Measurements from ENCODE around the gene FFAR3. TPM values are rescaled to one million over a fixed set of nuclear protein-coding genes. Genes with fewer than 3 reads are reported as not detected.

Gene FFAR3
- total RNA-seq, 2 experiments from 2014 or later: 0.19 TPM; not detected in 1

GRCh38 chr19:35317464-35318043, 40.7 kb upstream of the FFAR3 start:
- ChIA-PET POLR2A (interaction anchor here (0.9 to 1.7 kb wide), 4 partner anchors 10 to 61 kb away, joined by 3 to 7 read pairs (median 4); no protein-coding TSS in a partner anchor), CTCF (ENCODE audit: unreplicated experiment) (interaction anchor here (0.6 kb wide), 1 partner anchor 22 kb away, joined by 4 read pairs; no protein-coding TSS in a partner anchor)
- Histone ChIP-seq H3K36me3 (ENCODE audit: insufficient read depth, low read length) (no peaks in the 10 kb centered on the region; the same call in 1 of the 2 replicates), H3K79me2 (ENCODE audit: insufficient read depth, low read depth, low read length) (no peaks in the 10 kb centered on the region), H3K4me1 (ENCODE audit: insufficient read depth, low read length, poor library complexity, severe bottlenecking) (peaks cover 88% of the 10 kb centered on the region), H4K20me1 (ENCODE audit: insufficient read depth, low read length) (no peaks in the 10 kb centered on the region), H3K4me3 (ENCODE audit: low read depth, low read length, poor library complexity, severe bottlenecking) (no peak overlapping the region), H3K9me2 (ENCODE audit: insufficient read depth, low read length) (no peaks in the 10 kb centered on the region), H2AFZ (ENCODE audit: low read length) (peak overlapping the region; percentile 64), H3K4me2 (ENCODE audit: low read length) (no peak overlapping the region; the same call in 1 of the 2 replicates), H3K27ac (ENCODE audit: low read depth, low read length, poor library complexity, severe bottlenecking) (peak overlapping the region; percentile 42), H3K9me3 (ENCODE audit: low read length) (peaks cover 8% of the 10 kb centered on the region; the same call in 1 of the 2 replicates)
- DNase-seq (ENCODE audit: low spot score): no peak
- TF ChIP-seq EZH2phosphoT487 (IDR thresholded peaks at IDR 0.05; ENCODE audit: borderline replicate concordance, low read depth, low read length) (no peak), CTCF (conservative IDR thresholded peaks at IDR 0.05; ENCODE audit: low read length) (no peak)
- intact Hi-C loops (cut with micrococcal nuclease; ENCODE audit: unreplicated experiment): no loop called here
- BruUV-seq (replicated peaks): no TSS peak

GRCh38 chr19:35318679-35319448, 39.4 kb upstream of the FFAR3 start:
- H3K4me3 ChIP-seq (ENCODE audit: low read depth, low read length, poor library complexity, severe bottlenecking): peak overlapping the region; percentile 1
- DNase-seq (ENCODE audit: low spot score): no peak
- H3K4me2 ChIP-seq (ENCODE audit: low read length): peak overlapping the region; percentile 57
- intact Hi-C loops (cut with micrococcal nuclease; ENCODE audit: unreplicated experiment): no loop called here
- peak overlapping the region; percentile 88 for H3K27ac ChIP-seq (ENCODE audit: low read depth, low read length, poor library complexity, severe bottlenecking)
- peaks cover 8% of the 10 kb centered on the region; the same call in 1 of the 2 replicates for H3K9me3 ChIP-seq (ENCODE audit: low read length)
- no peaks in the 10 kb centered on the region for H3K9me2 ChIP-seq (ENCODE audit: insufficient read depth, low read length)
- H2AFZ ChIP-seq (ENCODE audit: low read length): no peak overlapping the region
- no peaks in the 10 kb centered on the region; the same call in 1 of the 2 replicates for H3K36me3 ChIP-seq (ENCODE audit: insufficient read depth, low read length)
- H3K4me1 ChIP-seq (ENCODE audit: insufficient read depth, low read length, poor library complexity, severe bottlenecking): peaks cover 86% of the 10 kb centered on the region
- no peaks in the 10 kb centered on the region for H3K79me2 ChIP-seq (ENCODE audit: insufficient read depth, low read depth, low read length)
- no TSS peak for BruUV-seq (replicated peaks)
- CTCF ChIA-PET (ENCODE audit: unreplicated experiment): interaction anchor here (0.6 kb wide), 1 partner anchor 396 kb away, joined by 3 read pairs; no protein-coding TSS in a partner anchor
- POLR2A ChIA-PET: interaction anchor here (0.7 to 3.0 kb wide), 9 partner anchors 8 to 30 kb away, joined by 4 to 12 read pairs (median 6); partner anchors contain the start of genes CD22, FFAR1 and MAG
- H4K20me1 ChIP-seq (ENCODE audit: insufficient read depth, low read length): no peaks in the 10 kb centered on the region
- TF ChIP-seq CTCF (conservative IDR thresholded peaks at IDR 0.05; ENCODE audit: low read length) (no peak), EZH2phosphoT487 (IDR thresholded peaks at IDR 0.05; ENCODE audit: borderline replicate concordance, low read depth, low read length) (no peak)
